ENCODE measurements around the gene ATP1A3.
"Not testable (repeated sequence)": the region's sequence is repeated elsewhere in the genome, so short reads cannot be mapped to it uniquely, and the experiment has no call there.

The ATP1A3 gene

DNA sequence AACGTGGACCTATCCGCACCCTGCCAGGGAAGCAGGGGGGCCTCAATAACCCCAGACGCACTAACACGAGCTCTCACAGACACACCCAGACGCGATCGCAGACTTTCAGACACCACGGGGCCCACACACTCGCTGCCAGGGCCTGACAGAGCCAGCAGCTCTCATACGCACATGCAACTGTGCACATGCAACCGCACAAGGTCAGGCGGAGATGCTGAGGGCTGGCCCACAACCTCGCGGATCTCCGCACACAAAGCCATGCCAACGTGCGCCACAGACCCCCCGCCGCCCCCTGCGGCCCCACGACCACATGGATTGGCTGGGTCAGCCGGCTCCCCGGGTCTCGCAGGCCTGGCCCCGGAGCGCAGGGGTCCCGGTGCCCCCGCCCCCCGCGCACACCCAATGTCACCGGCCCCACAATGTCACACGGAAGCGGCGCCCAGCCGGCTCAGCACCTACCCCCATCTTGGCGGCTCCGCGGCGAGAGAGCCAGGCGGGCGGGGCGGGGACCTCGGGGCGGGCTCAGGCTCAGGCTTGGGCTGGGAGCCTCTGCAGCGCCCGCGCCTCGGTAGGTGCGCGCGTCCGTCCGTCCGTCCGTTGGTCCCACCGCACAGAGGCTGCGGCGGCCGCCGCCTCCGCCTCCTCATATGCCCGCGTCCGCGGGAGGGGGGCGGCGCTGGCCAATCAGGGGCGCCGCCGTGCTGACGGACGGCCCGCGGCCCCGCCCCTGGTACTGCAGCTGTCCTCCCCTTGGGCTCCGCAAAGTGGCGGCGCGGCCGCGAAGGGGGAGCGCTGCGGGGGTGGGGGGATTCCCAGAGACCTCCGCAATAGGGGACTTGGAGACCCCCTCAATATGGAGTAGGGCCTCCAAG, at the start of gene ATP1A3:
ATP1A3 (minus strand) TSS at position 619 of the 872 bp plus-strand sequence; CDS start at position 465, 154 bp downstream.
- H3K27ac ChIP-seq, result peak within 1 kb of the TSS; percentile 85
- DNase-seq, result peak; percentile 84

DNA sequence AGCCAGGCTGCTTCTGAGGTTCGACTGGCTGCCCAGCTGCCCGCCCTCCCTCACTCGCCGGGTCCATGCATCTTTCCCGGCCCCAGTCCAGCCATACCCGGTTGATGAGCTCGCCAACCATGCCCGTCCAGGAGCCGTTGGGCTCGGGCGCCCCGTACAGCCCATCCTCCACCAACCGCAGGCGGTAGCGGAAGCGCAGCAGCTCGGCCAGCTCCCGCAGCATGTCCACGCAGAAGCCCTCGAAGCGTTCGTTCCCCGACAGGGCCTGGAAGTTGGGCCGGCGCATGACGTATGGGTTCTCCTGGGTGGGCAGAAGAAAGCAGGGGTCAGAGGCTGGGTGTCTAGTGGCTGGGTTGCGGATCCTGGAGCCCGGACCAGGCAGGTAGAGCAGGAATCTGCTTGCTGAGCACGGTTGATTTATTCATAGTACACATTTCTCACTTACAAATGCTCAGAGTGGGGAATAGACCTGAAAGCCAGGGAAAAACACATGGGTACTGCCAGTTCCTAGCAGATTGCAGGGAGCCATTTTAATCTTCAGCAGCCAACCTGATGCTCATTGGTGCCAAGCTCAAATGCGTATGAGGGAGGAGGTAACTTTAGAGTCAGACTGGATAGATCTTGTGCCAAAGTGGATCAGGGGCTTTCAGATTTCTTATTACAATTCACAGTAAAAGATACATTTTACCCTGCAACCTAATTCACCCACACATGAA, 48.6 kb upstream of the ATP1A3 start:
- Histone ChIP-seq H3K27ac (peak overlapping the region; percentile 91), H3K36me3 (peaks cover 54% of the 10 kb centered on the region), H3K9me3 (ENCODE audit: severe bottlenecking) (no peaks in the 10 kb centered on the region), H3K4me3 (ENCODE audit: low read depth, low read length) (no peak overlapping the region), H3K27me3 (ENCODE audit: insufficient read depth, low read depth, severe bottlenecking) (no peaks in the 10 kb centered on the region)
- no peak for DNase-seq
- TF ChIP-seq CTCF (IDR thresholded peaks at IDR 0.05; ENCODE audit: low read depth, low read length), result no peak

More for the DNA sequence above, at the start of gene ATP1A3:
- H3K36me3 ChIP-seq, result peaks cover 29% of the 10 kb centered on the region
- no peaks in the 10 kb centered on the region for H3K9me3 ChIP-seq (ENCODE audit: severe bottlenecking)
- no peak for TF ChIP-seq CTCF (IDR thresholded peaks at IDR 0.05; ENCODE audit: low read depth, low read length)
- peak within 1 kb of the TSS; percentile 67 for H3K4me3 ChIP-seq (ENCODE audit: low read depth, low read length)
- H3K27me3 ChIP-seq (ENCODE audit: insufficient read depth, low read depth, severe bottlenecking), result no peaks in the 10 kb centered on the region

DNA sequence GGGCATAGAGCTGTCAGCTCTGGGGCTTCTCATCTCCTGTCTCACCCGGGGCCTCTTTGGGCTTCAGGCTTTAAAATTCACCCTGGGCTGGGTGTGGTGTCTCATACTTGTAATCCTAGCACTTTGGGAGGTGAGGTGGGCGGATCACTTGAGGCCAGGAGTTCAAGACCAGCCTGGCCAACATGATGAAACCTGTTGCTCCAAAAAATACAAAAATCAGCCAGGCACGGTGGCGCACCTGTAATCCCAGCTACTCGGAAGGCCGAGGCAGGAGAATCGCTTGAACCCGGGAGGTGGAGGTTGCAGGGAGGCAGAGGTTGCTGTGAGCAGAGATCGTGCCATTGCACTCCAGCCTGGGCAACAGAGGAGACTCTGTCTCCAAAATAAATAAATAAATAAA, 46.5 kb upstream of the ATP1A3 start:
- not testable (repeated sequence) for H3K27me3 ChIP-seq (ENCODE audit: insufficient read depth, low read depth, severe bottlenecking); DNase-seq; H3K4me3 ChIP-seq (ENCODE audit: low read depth, low read length); H3K9me3 ChIP-seq (ENCODE audit: severe bottlenecking); H3K27ac ChIP-seq
- peaks cover 60% of the 10 kb centered on the region for H3K36me3 ChIP-seq

DNA sequence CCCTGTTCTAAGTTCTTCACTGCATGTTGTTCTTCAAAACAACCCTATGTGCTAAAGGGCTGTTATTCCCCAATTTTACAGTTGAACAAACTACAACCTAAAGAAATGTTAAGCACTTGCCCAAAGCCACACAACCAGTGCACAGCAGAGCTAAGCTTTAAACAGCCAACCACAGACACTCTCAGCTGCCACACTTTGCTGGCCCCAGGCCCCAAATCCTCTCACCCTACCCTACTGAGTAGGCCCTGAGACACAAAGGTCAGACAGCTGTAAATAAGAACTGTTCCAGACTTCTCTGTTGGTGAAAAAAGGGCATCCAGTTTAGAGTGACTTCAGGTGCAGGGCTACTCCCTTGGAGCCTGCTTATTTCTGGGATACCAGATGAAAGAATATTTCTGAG, 46.0 kb upstream of the ATP1A3 start:
- H3K36me3 ChIP-seq, result peaks cover 58% of the 10 kb centered on the region
- H3K27me3 ChIP-seq (ENCODE audit: insufficient read depth, low read depth, severe bottlenecking), result no peaks in the 10 kb centered on the region
- no peak overlapping the region for H3K4me3 ChIP-seq (ENCODE audit: low read depth, low read length)
- no peak for TF ChIP-seq CTCF (IDR thresholded peaks at IDR 0.05; ENCODE audit: low read depth, low read length)
- H3K27ac ChIP-seq, result no peak overlapping the region
- DNase-seq, result no peak
- no peaks in the 10 kb centered on the region for H3K9me3 ChIP-seq (ENCODE audit: severe bottlenecking)

GRCh38 chr19:42038666-42039065, 44.6 kb upstream of the ATP1A3 start:
- no peak overlapping the region for H3K4me3 ChIP-seq (ENCODE audit: low read depth, low read length)
- H3K9me3 ChIP-seq (ENCODE audit: severe bottlenecking), result no peaks in the 10 kb centered on the region
- no peak for DNase-seq
- no peak overlapping the region for H3K27ac ChIP-seq
- no peaks in the 10 kb centered on the region for H3K27me3 ChIP-seq (ENCODE audit: insufficient read depth, low read depth, severe bottlenecking)
- peaks cover 56% of the 10 kb centered on the region for H3K36me3 ChIP-seq
- no peak for TF ChIP-seq CTCF (IDR thresholded peaks at IDR 0.05; ENCODE audit: low read depth, low read length)

- Histone ChIP-seq H3K4me3 (ENCODE audit: low read depth, low read length) (no peak overlapping the region), H3K9me3 (ENCODE audit: severe bottlenecking) (no peaks in the 10 kb centered on the region), H3K27me3 (ENCODE audit: insufficient read depth, low read depth, severe bottlenecking) (no peaks in the 10 kb centered on the region), H3K27ac (peak overlapping the region; percentile 68), H3K36me3 (peaks cover 53% of the 10 kb centered on the region)
- no peak for DNase-seq
- no peak for TF ChIP-seq CTCF (IDR thresholded peaks at IDR 0.05; ENCODE audit: low read depth, low read length)
Measured at GRCh38 chr19:42037649-42038048, 43.6 kb upstream of the ATP1A3 start.
